ENCODE results near the gene B3GNT8. TPM values are rescaled to one million over a fixed set of nuclear protein-coding genes. Genes with fewer than 3 reads are reported as not detected.

Gene B3GNT8
- total and polyA plus RNA-seq, 2 of the 4 experiments (the other 2 are of a cell fraction): 0.36 TPM

GRCh38 chr19:41442473-41443355 lies 15.5 kb upstream of the B3GNT8 start, which contains the start of gene ERICH4:
TSS of gene ERICH4 (plus strand) at chr19:41443156. CDS start at chr19:41443170, 14 bp downstream.
- Histone ChIP-seq H4K8ac (ENCODE audit: low read depth in 2 of 2, low read length in 2 of 2) (no peak within 1 kb of the TSS), H2BK5ac (ENCODE audit: low read depth, low read length, poor library complexity, severe bottlenecking) (no peak within 1 kb of the TSS), H3K56ac (ENCODE audit: extremely low read depth, insufficient read depth, low read length) (no peak within 1 kb of the TSS), H2AFZ (replicated peaks; ENCODE audit: low read length, poor library complexity) (peak within 1 kb of the TSS; percentile 13), H3K9ac (ENCODE audit: low read depth, low read length) (no peak within 1 kb of the TSS), H3K27ac (ENCODE audit: insufficient read depth, low read length) (no peak within 1 kb of the TSS), H2BK120ac (ENCODE audit: low read depth, low read length) (no peak within 1 kb of the TSS), H3K9me1 (ENCODE audit: insufficient read depth, low read length) (no peaks in the 10 kb centered on the region; the same call in 1 of the 2 replicates), H3K4ac (ENCODE audit: low read depth, low read length) (no peak within 1 kb of the TSS), H3K79me1 (ENCODE audit: low read depth in 1 of 2, low read length in 2 of 2) (peaks cover 8 to 13% of the 10 kb centered on the region in 2 experiments), H4K20me1 (ENCODE audit: insufficient read depth, low read length) (no peaks in the 10 kb centered on the region), H2BK15ac (ENCODE audit: low read depth, low read length) (no peak within 1 kb of the TSS), H4K5ac (ENCODE audit: low read depth, low read length) (no peak within 1 kb of the TSS), H2AK9ac (replicated peaks; ENCODE audit: low read depth, low read length, poor library complexity) (no peak within 1 kb of the TSS), H3K14ac (replicated peaks; ENCODE audit: low read depth, low read length) (no peak within 1 kb of the TSS), H3K23ac (ENCODE audit: low read depth, low read length) (no peak within 1 kb of the TSS), H4K91ac (ENCODE audit: insufficient read depth, low read depth, low read length) (no peak within 1 kb of the TSS), H2BK20ac (ENCODE audit: low read depth, low read length) (no peak within 1 kb of the TSS), H3K9me3 (ENCODE audit: control insufficient read depth, insufficient read depth, low read length) (no peaks in the 10 kb centered on the region), H3K27me3 (ENCODE audit: control insufficient read depth, insufficient read depth, low read length) (peaks cover 3% of the 10 kb centered on the region), H2AK5ac (ENCODE audit: low read depth, low read length) (no peak within 1 kb of the TSS), H3K36me3 (ENCODE audit: control insufficient read depth, insufficient read depth, low read length) (peaks cover 3% of the 10 kb centered on the region; the same call in 1 of the 2 replicates), H3K4me1 (ENCODE audit: control insufficient read depth, insufficient read depth, low read length) (no peaks in the 10 kb centered on the region; the same call in 1 of the 2 replicates), H3K4me2 (ENCODE audit: low read depth, low read length) (no peak within 1 kb of the TSS), H3K18ac (ENCODE audit: low read depth, low read length) (no peak within 1 kb of the TSS), H3K4me3 (ENCODE audit: insufficient read depth, low read depth, low read length) (no peak within 1 kb of the TSS)
- ChIA-PET CTCF (no interaction called here), POLR2A (ENCODE audit: unreplicated experiment) (no interaction called here)
- intact Hi-C loops (cut with micrococcal nuclease) (no loop called here), dilution Hi-C loops (cut with HindIII; ENCODE audit: low sequenced_read_pairs, unreplicated experiment) (no loop called here), in situ Hi-C loops (cut with MboI; ENCODE audit: low sequenced_read_pairs) (loop anchor here (5.0 kb wide), 1 partner anchor 130 kb away; no protein-coding TSS in a partner anchor)
- no TSS peak for BruUV-seq (replicated peaks)
- WGBS, 2 experiments (ENCODE audit: extremely low coverage in 2 of 2, insufficient read length in 1 of 2): 46% methylated on average over 5 of the region's 7 CpGs; no CpG with 5 or more reads in 1 of the 2 experiments
- no peak for ATAC-seq (ENCODE audit: low read depth)
- DNase-seq: no peak
- TF ChIP-seq MAFK (IDR thresholded peaks at IDR 0.05; ENCODE audit: low read depth, low read length): no peak
- TF ChIP-seq FOS (IDR thresholded peaks at IDR 0.05; ENCODE audit: low read depth, low read length): no peak
- TF ChIP-seq MAZ (IDR thresholded peaks at IDR 0.05; ENCODE audit: borderline replicate concordance, low read depth, low read length): no peak
- TF ChIP-seq CHD1 (IDR thresholded peaks at IDR 0.05; ENCODE audit: low read depth, low read length): no peak
- no peak for TF ChIP-seq RCOR1 (IDR thresholded peaks at IDR 0.05; ENCODE audit: insufficient replicate concordance, low read length)
